Muscle layer of duodenum (tissue), 2 donors: ENCODE measurements around the gene LRP5.
A peak's percentile ranks its signal among the peaks of the same experiment; 100 is the strongest.

Source experiments
- H3K27ac ChIP-seq: one replicate; pipeline ENCODE4 v1.7.0; 2013; ENCODE audit warnings: mild to moderate bottlenecking, low read length
- H3K27me3 ChIP-seq: one replicate; pipeline ENCODE4 v1.7.0; 2013; ENCODE audit warnings: low read depth, mild to moderate bottlenecking, control low read depth, low read length
- H3K36me3 ChIP-seq, 2 donors: one replicate each; pipeline ENCODE4 v1.7.0; 2013; ENCODE audit warnings: low read length in 2 of 2, control low read depth in 1 of 2, mild to moderate bottlenecking in 1 of 2; ENCODE audit not compliant: insufficient read depth in 2 of 2, control insufficient read depth in 1 of 2
- H3K4me1 ChIP-seq, 2 donors: one replicate each; pipeline ENCODE4 v1.7.0; 2013; ENCODE audit warnings: low read length in 2 of 2, mild to moderate bottlenecking in 2 of 2, control low read depth in 1 of 2, moderate library complexity in 1 of 2; ENCODE audit not compliant: insufficient read depth in 2 of 2, control insufficient read depth in 1 of 2
- H3K4me3 ChIP-seq, 2 donors: one replicate each; pipeline ENCODE4 v1.7.0; 2013; ENCODE audit warnings: low read length in 2 of 2, low read depth in 1 of 2, mild to moderate bottlenecking in 1 of 2
- H3K9me3 ChIP-seq, 2 donors: one replicate each; pipeline ENCODE4 v1.7.0; 2013; ENCODE audit warnings: low read length in 2 of 2, control low read depth in 1 of 2, mild to moderate bottlenecking in 1 of 2; ENCODE audit not compliant: control insufficient read depth in 1 of 2
- donor health status: healthy.

Gene LRP5

GRCh38 chr11:68312117-68312779 is at the start of gene LRP5:
TSS of gene LRP5 (plus strand) at chr11:68312591. CDS start at chr11:68312715, 124 bp downstream.
- H3K4me1 ChIP-seq, result peaks cover 14 to 34% of the 10 kb centered on the region in 2 donors
- H3K36me3 ChIP-seq, result no peaks in the 10 kb centered on the region
- H3K27ac ChIP-seq, result peak within 1 kb of the TSS; percentile 77
- no peaks in the 10 kb centered on the region for H3K27me3 ChIP-seq
- H3K4me3 ChIP-seq, result peak within 1 kb of the TSS; percentile 80 to 81
- no peaks in the 10 kb centered on the region for H3K9me3 ChIP-seq

DNA sequence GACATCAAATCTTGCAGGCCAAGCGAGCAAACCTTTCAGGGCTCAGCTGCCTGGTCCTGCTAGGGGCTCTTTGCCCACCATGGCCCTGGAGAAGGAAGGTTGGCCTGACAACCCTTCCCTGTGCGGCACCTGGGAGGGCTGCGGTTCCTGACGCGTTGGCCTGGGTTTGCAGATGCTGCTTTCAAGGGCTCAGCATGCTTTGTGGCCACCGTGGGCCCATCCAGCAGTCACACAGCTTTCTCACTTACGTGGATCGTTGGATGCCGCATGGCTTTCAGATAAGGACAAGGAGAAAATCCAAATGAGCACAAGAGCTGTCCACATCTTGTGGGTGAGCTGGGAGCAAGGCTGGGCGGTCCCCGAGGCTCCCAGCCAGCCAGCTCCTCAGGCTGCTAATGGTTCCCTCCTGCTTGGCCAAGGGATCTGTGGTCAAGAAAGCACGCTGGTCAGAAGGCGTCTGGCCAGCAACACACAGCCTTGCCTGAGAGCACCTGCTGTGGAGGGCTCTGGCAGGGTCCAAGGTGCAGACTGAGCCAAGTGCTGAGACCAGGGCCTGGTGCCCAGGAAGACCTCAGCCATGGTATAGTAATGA is 48.9 kb upstream of the LRP5 start:
- H3K4me1 ChIP-seq, result peaks cover 0 to 16% of the 10 kb centered on the region in 2 donors
- no peaks in the 10 kb centered on the region for H3K27me3 ChIP-seq
- H3K36me3 ChIP-seq, result peaks cover 36 to 70% of the 10 kb centered on the region in 2 donors
- no peaks in the 10 kb centered on the region for H3K9me3 ChIP-seq
- no peak overlapping the region for H3K27ac ChIP-seq
- H3K4me3 ChIP-seq, result no peak overlapping the region

- Histone ChIP-seq H3K9me3 (no peaks in the 10 kb centered on the region), H3K4me1 (peaks cover 0 to 16% of the 10 kb centered on the region in 2 donors), H3K36me3 (peaks cover 36 to 70% of the 10 kb centered on the region in 2 donors), H3K27ac (no peak overlapping the region), H3K27me3 (no peaks in the 10 kb centered on the region), H3K4me3 (no peak overlapping the region)
Observed at GRCh38 chr11:68264244-68264643, 48.1 kb upstream of the LRP5 start.

DNA sequence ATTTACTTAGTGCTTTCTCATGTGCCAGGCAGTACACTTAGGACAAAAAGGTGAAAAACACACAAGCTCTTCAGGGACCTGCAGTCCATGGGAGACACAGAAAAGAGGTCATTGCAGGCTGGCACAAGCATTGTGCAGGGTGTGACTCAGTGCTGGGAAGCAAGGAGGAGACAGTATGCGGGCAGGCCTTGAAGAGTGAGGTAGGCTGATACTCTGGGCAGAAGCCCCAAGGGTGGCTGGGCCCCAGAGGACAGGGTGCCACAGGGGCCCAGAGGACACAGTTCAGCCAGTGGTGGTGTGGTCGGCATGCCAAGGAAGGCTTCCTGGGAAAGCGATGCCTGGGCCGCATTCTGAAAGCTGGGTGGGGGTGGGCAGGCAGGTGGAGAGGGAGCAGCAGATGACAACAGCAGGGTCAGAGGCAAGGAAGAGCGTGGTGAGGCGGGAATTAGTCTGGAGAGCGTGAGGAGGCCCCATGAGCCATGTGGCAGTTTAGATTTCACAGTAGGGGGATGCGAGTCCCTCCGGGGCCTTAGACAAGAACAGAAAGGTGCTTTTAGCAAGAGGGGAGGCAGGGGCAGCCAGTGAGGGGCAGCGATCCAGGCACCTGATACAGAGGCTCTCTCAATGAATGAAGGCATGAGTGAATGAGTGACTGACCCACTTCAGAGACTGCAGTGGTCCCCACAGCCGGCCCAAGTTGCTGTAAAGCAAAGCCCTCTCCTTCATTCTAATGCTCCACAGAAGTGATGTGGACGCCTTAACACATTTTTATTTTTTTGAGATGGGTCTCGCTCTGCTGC is 47.5 kb upstream of the LRP5 start:
- Histone ChIP-seq H3K4me3 (no peak overlapping the region), H3K27ac (no peak overlapping the region), H3K36me3 (peaks cover 36 to 70% of the 10 kb centered on the region in 2 donors), H3K4me1 (peaks cover 0 to 23% of the 10 kb centered on the region in 2 donors), H3K9me3 (no peaks in the 10 kb centered on the region), H3K27me3 (no peaks in the 10 kb centered on the region)

- Histone ChIP-seq H3K4me1 (peaks cover 0 to 35% of the 10 kb centered on the region in 2 donors), H3K4me3 (no peak overlapping the region), H3K9me3 (no peaks in the 10 kb centered on the region), H3K27me3 (no peaks in the 10 kb centered on the region), H3K36me3 (peaks cover 36 to 66% of the 10 kb centered on the region in 2 donors), H3K27ac (no peak overlapping the region)
Observed at GRCh38 chr11:68266121-68266891, 46.1 kb upstream of the LRP5 start.

GRCh38 chr11:68266936-68267880 is 45.2 kb upstream of the LRP5 start:
- H3K36me3 ChIP-seq, result peaks cover 33 to 62% of the 10 kb centered on the region in 2 donors

DNA sequence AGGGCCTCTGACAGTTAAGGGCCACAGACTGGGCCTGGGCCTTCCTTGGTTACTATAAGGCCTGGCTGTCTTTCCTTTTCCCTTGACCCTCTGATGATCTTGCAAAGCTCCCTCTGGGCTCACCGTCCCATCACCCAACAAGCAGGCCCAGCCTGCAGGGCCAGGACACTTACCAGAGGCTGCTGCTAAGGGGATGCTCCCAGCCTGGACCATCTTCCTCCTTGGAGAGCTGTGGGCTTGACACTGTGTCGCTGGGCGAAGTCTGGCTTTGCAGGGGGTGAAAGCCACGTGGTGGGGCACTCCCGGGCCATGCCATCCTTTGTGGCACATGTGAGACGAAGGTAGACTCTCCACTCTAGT is 44.5 kb upstream of the LRP5 start:
- no peak overlapping the region for H3K27ac ChIP-seq
- peaks cover 0 to 38% of the 10 kb centered on the region in 2 donors for H3K4me1 ChIP-seq
- H3K4me3 ChIP-seq, result no peak overlapping the region
- peaks cover 26 to 55% of the 10 kb centered on the region in 2 donors for H3K36me3 ChIP-seq
- H3K27me3 ChIP-seq, result no peaks in the 10 kb centered on the region
- H3K9me3 ChIP-seq, result no peaks in the 10 kb centered on the region

More at GRCh38 chr11:68266936-68267880, 45.2 kb upstream of the LRP5 start:
- Histone ChIP-seq H3K4me1 (peaks cover 0 to 35% of the 10 kb centered on the region in 2 donors), H3K27ac (no peak overlapping the region), H3K4me3 (no peak overlapping the region), H3K27me3 (no peaks in the 10 kb centered on the region), H3K9me3 (no peaks in the 10 kb centered on the region)

DNA sequence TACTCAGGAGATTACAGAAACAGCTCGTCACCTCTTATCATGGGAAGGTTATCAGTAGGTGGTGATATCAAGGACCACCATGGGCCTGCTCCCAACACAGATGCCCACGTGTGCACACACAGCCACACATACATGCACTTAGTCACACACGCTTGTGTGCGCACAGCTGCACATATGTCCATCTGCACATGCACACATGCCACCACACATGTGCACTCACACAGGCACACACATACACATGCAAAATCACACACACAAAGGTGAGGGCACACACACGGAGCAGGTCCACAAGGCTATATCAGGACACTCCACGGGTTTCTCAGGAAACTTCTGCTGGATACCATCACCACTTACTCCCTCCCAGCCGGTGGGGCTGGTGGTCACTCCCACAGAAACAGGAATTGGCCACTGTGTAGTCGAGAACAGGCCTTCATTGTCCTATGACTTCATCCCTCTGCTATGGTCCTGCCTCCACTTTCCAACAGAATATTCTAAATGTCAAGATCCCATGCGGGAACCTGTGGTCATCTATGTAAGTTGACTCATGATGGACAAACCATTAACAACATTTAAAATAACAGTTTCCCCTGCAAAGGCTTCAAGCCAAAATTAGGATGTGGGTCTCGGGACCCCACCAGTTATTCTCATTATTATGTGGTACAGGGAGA is 42.8 kb upstream of the LRP5 start:
- Histone ChIP-seq H3K27ac (no peak overlapping the region), H3K36me3 (peaks cover 21 to 43% of the 10 kb centered on the region in 2 donors), H3K9me3 (no peaks in the 10 kb centered on the region), H3K27me3 (no peaks in the 10 kb centered on the region), H3K4me1 (peaks cover 0 to 38% of the 10 kb centered on the region in 2 donors), H3K4me3 (peak overlapping the region in 1 of 2 donors; percentile 83)

GRCh38 chr11:68270196-68271022 is 42.0 kb upstream of the LRP5 start:
- peaks cover 16 to 35% of the 10 kb centered on the region in 2 donors for H3K36me3 ChIP-seq
- H3K4me1 ChIP-seq, result peaks cover 0 to 38% of the 10 kb centered on the region in 2 donors
- no peaks in the 10 kb centered on the region for H3K9me3 ChIP-seq
- H3K27ac ChIP-seq, result peak overlapping the region; percentile 78
- peak overlapping the region; percentile 83 to 84 for H3K4me3 ChIP-seq
- no peaks in the 10 kb centered on the region for H3K27me3 ChIP-seq
